Stimulated activated CD4-positive, alpha-beta T cell treated with anti-CD3 and anti-CD28 coated beads, Interleukin-1b, Interleukin-23, amount 100 ng/mL, for 4 hours (primary cell): Measurements from ENCODE around the gene DTNA.
"Not testable (repeated sequence)": the region's sequence is repeated elsewhere in the genome, so short reads cannot be mapped to it uniquely, and the experiment has no call there.

ENCODE experiments used
- DNase-seq, 2 donors: peaks; one replicate each; pipeline ENCODE4 v3.0.0-alpha.2; 2020; ENCODE audit warnings: low read depth in 2 of 2

DTNA gene

DNA sequence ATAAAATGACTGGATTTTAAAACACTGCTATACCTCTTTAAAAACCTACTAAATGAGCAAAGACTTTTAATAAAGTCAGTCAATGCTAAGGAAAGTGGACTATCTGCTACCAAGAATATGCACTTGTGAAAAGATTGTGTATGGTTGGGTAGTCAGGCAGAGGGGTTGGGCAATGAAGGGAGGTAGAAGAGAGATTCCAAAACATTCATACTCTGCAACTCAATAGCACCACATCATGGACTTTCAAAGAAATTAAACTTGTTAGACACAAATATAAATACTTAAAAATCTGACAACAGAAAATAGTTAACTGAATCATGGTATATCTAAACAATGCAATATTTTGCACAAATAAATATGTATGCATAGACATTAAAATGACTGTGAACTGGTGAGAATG lies 191.2 kb downstream of the DTNA start:
- DNase-seq: no peak

DNA sequence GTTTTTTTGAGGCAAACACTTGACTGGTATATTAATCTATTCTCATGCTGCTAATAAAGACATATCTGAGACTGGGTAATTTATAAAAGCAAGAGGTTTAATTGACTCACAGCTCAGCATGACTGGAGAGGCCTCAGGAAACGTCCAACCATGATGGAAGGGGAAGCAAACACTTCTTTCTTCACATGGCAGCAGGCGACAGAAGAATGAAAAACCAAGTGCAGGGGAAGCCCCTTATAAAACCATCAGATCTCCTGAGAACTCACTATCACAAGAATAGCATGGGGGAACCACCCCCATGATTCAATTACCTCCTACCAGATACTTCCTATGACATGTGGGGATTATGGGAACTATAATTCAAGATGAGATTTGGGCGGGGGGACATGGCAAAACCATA lies 194.9 kb downstream of the DTNA start:
- no peak for DNase-seq

DNA sequence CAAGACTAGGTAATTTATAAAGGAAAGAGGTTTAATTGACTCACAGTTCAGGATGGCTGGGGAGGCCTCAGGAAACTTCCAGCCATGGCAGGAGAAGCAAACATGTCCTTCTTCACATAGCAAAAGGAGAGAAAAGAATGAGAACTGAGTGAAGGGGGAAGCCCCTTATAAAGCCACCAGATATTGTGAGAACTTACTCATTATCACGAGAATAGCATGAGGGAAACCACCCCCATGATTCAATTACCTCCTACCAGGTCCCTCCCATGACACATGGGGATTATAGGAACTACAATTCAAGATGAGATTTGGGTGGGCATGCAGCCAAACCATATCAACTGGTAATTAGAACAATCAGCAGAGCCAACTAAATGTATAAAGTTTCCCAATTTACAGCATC lies 196.9 kb downstream of the DTNA start:
- not testable (repeated sequence) for DNase-seq

DNA sequence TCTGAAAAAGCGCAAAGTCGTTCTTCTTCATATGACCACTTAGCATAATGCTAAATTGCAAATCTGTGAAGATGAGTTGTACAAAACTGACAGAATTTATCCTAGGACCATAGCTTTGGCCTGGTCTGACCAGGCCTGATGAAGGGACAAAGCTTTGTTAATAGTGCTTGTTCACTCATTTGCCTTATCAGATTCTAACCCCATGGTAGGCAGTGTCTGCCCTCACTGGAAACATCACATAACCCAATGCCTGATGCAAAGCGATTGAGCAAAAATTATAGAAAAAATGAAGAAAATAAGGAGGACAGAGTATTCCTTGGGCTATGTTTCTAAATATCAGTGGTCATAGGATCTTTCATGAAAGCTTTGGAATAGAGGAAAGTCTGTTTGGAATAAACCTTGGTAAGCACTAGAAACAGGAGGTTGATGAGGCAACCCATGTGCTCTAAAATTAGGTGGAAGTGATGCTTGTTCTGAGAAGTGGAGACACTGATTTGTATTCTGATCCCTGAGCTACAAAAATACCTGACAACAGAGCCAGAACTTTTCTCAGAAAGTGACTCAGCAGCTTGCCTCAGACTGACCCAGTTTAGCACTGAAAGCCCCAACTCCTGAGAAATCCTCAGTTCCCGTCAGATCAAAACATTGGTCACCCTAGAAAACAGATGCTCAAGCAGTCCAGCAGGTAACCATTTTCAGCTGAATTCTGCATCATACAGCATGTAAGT lies 199.7 kb downstream of the DTNA start:
- no peak for DNase-seq

DNA sequence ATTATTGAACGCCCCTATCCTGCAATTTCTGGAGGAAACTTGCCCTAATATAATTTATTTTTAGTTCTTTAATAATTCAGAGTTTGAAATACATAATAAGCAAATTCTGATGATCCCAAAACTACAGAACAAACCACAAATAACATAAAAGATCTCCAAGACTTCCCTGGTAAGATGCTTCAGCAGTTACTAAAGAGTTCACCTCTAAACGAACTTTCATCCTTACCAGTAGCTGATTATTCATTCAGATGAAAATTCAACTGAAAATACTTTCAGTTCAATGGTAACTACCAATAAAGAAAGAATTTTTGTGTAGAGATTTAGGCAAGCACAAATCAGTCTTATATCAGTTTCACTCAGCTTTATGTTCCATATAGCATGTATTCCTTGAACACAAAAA lies 201.0 kb downstream of the DTNA start:
- DNase-seq: no peak

DNA sequence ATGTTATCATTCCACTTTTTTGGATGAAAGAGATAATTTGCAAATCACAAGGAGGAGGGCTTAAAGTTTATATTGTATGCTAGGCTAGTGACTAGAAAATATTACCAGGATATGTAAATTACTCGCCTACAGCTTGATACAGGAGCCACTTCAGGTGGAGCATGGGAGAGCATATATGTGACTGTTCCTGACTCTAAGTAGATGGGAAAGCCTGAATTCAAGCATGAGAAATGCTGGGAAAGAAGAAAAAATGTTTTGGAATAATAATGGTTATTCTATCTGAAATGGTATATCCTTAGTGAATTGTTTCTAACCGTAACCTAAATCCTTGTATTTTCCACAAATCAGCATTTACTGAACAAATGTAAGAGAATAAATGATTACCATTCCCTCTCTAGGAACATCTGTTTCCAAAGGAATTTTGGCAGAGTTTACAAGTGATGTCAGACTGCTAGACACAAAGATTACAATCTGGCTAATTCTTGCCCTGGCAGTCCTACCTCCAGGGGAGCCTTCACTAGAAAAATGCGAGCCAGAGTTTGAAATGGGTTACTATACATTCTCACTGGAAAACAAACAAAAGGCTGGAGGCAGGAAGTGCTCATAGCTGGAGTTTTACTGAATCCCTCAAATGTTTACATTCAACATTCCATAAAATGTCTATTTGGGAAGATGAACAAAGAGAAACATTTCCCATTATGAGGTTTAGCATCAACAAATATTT lies 201.7 kb downstream of the DTNA start:
- DNase-seq: no peak

DNA sequence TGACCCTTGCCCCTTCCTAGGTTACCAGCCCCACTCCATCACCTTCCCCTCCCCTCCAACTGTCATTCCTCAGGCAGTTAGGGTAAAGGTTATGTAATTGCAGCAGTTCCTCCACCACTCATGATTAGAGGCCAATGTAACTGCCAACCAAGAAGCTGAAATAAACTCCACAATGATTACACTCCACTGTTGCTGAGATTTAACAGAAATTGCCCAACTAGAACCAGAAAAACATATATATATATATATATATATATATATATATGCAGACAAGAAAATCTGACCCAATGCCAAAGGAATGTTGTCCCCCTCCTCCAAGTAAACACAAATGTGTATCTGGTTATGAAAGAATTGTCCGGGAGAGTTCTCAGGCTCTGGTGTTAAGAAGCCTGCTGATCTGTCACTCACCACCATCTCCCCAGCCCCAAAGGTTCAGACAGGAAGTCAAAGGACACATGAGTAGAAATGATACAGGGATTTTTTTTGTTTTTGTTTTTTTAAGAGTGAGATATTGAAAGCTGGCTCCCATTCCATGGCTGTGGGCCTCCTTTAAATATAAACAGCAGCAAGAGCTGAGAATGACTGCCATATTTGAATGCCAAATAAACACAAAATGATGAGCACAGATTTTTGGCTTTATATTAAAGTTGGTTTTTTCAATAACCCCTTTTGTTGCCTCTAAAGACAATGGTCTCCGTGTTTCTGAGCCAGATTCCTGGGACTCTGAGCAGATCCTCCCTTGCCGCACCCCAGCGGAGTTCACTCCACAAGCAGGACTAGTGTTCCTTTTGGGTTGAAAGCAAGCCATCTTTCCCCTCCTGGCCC lies 204.0 kb downstream of the DTNA start:
- no peak for DNase-seq

DNA sequence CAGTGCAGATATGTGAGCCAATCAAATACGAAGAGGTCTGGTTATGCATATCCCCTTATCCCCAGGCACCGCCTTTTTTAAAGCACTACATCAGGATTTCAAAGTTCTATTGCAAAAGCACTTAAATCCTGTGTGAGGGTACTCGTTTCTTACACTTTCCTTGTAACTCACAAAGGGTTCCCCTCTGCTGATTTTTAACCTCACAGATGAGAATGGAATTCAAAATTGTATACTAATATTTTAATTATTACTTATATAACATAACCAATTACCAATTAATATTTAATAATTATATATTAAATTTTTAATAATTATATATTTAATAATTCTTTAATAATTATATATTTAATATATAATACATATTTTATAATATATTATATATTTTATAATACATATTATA lies 204.9 kb downstream of the DTNA start:
- DNase-seq: no peak

DNA sequence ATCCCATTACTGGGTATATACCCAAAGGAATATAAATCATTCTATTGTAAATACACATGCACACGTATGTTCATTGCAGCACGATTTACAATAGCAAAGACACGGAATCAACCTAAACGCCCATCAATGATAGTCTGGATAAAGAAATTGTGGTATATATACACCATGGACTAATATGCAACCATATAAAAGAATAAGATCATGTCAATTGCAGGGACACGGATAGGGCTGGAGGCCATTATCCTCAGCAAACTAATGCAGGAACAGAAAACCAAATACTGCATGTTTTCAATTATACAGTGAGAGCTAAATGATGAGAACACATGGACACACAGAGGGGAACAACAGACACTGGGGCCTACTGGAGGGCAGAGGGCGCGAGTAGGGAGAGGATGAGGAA lies 206.4 kb downstream of the DTNA start:
- not testable (repeated sequence) for DNase-seq

DNA sequence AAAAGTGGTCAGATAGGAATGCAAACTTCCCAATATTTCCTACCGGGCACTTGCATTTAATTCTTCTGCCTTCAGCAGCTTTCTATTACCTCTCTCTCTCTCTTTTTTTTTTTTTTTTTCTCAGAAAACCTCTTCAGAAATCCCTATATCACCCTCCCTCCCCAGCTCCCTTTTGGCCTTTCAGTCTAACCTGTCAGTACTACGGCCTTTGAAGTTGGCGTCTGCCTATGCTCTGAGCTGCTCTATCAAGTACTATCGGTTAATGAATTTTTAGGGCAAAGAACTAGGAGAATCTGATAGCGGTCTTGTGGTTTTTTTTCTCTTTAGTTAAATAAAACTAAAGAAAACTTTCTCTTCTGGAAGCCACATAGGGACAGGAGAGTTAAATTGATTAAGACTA lies 208.8 kb downstream of the DTNA start:
- DNase-seq: no peak

DNA sequence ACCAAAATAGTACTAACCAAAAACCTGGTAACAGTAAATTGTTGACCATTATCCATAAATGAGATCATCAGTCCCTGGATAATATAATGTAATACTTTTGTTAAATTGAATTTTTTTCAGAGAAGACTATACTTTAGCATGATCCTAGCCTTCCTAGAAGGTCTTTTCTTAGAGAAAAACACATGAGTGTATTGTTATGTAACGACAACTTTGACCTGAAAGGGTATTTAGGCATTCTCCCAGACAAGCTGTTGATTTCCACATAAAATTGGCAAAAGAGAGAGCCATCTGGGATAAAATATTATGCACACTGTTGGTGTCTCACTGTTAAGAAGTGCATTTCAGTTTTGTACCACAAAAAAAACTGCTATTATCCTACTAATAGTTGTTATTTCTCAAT lies 211.1 kb downstream of the DTNA start:
- DNase-seq: no peak

DNA sequence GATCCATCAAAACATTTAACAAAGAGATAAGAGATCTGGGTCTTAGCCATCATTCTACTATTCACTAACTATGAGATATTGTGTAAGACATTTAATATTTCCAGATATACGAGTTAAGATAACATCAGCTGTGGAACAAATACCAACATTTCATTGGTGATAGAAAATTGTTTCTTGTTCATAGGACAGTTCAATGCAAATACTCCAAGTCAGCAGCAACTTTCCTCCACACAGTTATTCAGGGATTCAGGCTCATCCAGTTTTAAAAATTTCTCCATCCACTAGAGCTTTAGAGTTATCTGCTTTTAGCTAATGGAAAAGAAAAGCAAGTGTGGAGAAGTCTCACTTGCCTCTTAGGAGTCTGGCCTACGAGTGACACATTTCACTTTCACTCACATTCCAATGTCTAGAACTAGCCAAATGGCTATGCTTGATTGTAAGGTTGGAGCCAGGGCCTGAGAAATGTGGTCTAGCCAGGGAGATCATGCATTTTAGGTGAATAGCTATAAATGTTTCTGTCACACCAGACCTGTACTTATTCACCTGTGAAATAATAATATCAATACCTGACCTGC lies 211.8 kb downstream of the DTNA start:
- no peak for DNase-seq

DNA sequence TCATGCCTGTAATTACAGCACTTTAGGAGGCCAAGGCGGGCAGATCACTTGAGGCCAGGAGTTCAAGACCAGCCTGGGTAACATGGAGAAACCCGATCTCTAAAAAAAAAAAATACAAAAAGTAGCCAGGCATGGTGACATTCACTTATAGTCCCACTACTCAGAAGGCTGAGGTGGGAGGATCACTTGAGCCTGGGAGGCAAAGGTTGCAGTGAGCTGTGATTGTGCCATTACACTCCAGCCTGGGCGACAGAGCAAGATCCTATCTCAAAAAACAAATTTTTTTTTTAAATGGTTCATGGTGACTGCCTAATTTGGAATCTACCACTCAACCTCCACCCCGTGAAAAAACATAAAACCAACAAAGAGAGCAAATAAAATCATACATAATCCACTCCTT lies 212.5 kb downstream of the DTNA start:
- DNase-seq: not testable (repeated sequence)

DNA sequence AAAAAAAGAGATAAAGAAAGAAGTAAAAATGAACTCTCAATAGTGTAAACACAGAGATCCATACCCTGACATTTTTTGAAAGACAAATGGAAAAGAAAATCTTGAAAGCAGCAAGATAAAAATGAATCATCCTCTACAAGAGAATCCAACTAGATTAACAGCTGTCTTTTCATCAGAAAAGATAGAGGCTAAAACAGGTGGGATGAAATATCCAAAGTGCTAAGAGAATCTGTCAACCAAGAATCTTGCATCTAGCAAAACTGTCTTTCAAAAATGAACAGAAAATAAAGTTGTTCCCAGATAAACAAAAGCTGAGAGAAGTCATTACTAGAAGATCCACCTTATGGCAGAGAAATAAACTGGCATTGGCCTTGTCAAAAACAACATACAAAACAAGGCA lies 213.8 kb downstream of the DTNA start:
- no peak for DNase-seq

DNA sequence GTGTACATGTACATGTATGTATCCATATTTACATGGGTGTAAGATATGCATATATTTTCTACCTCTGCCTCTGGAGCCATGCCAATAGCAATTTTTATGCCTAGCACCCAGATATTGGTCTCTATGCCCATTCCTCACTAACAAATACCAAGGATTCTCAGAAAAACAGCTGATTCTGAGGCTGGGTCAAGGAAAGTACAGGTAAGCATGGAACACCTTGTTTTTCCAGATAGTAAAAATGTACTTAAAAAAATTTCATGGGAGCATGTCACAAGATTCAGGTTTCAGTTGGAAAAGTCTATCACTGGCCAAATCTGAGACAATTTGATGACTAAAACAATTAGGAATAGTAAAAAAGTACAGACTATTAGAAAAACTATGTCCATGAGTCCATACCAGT lies 216.6 kb downstream of the DTNA start:
- DNase-seq: no peak

DNA sequence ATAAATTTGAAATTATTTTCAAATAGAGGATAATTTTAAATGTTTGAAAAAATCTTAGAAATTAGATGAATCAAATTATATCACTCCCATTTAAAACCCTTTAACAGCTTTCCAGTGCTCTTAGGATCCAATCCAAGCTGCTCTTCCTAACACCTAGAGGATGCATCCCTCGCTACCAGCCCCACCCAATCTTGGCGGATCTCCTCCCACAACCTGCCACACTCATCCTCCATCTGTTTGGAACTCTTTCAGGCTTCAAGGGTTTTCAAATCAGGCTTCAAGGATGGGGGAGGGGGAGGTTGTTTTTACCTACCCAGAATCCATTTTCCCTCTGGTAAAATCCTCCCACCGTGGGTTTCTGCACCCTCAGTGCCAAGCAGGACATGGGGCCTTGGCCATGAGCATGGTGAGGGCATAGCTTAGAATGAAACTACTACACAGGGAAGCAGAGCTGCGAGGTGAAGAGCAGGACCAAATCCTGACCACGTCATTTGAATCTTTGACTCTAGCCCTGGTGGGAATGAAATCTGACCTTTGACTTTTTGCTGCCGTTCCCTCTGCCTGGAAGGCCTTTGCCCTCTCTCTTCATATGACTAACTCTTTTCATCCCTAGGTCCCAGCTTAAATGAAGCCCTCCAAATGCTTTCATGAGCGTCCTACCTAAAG lies 218.1 kb downstream of the DTNA start:
- DNase-seq: no peak

DNA sequence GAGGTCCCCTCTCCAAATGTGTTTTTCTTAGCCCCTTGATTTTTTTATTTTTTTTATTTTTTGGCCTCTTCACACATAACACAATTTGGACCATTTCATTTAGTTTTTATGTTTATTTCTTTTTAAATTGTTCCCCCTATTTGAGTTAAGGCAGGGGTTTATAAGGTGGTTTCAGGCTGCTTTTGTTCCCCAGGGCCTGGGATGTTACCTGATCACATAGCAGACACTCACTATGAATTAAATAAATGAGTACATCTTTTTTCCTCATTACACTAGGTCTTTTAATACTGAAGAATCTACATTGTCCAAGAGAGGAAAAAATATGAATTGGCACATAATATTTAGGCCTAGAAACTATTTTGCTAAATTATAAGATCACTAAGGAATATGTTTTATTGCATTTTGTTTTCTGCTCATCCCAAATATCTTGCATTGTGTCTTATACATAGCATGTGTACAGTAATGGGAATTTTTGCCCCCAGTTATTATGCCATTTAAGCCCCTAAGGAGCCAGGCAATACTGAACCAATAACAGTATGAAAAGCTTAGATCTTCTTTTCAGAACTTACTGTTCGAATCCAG lies 218.7 kb downstream of the DTNA start:
- DNase-seq: no peak

DNA sequence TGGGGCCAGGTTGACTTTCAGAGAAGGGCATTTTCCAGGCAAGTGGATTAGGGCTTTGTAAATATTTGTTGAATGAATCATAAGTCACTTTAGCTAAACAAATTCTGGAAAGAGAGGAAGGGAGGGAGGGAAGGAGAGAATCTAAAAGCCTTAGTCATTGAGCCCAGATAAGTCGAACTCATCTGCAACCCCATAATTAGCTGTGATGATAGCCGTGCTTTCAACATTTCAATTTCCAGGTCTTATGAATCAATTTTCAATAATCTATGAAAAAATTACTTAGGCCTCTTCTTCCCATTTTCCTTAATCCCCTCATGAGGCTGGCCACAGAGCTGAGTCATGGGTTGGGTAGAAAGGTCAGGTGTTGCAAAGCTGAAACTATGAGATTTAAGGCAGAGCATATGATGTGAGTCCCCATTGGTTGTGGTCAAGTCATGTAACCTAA lies 219.3 kb downstream of the DTNA start:
- DNase-seq: no peak

DNA sequence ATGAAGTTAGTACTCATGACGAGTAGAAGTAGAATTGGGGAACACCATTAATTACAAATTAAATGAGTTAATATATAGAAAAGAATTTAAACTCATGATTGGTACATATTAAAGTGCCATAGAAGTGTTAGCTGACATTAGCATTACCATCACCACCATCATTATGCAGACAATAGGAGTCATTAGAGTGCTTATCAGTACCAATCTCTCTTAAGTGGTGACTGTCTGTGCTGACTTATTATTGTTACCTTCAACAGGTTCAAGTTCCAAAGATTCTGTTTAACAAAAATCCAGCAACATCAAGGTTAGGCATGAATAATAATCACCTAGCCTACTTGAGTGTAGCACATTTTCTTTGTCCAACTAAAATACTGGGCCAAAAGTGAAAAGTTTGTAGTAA lies 222.3 kb downstream of the DTNA start:
- no peak for DNase-seq

DNA sequence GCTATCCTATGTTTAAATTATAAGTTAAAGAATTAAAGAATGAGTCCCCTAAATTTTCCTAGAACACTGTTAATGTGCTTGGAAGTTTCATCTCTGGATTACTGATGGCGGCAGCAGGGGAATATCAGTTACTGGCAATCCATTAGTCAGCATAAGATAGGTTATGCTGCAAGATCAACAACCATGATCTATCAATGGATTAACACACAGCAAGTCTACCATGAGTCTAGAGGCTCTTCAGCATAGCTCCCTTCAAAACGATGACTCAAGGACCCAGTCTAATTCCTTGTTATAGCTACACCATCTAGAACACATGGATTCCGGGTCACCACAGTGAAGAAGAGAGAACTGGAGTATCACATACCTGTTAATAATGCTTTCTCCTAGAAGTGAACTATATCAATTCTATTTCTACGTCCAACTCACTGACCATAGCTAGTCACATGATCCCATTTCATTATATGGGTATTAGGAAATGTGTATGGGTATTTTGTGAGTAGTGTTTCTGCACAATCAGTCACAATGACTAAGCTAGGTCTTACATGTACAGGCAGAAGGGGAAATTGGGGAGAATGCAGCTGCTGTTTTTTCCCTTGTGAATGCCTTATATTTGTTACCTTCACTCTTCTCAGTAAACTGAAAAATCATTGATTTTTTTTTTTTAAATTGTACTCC lies 222.8 kb downstream of the DTNA start:
- DNase-seq: no peak
